Measurements from ENCODE around the gene GPR33.
"Not testable (repeated sequence)": the region's sequence is repeated elsewhere in the genome, so short reads cannot be mapped to it uniquely, and the experiment has no call there.

Gene GPR33

GRCh38 chr14:31487886-31488285 lies at the start of gene GPR33:
GPR33 (minus strand) TSS chr14:31488039; CDS start chr14:31483965, 4,074 bp downstream.
- DNase-seq (ENCODE audit: low read depth), result no peak

- DNase-seq (ENCODE audit: low read depth), result no peak
Measured at GRCh38 chr14:31536201-31536960, 48.5 kb upstream of the GPR33 start.

- no peak for DNase-seq (ENCODE audit: low read depth)
Measured at GRCh38 chr14:31530136-31530535, 42.3 kb upstream of the GPR33 start.

- no peak for DNase-seq (ENCODE audit: low read depth)
Measured at GRCh38 chr14:31529053-31529452, 41.2 kb upstream of the GPR33 start.

GRCh38 chr14:31527546-31527945 lies 39.7 kb upstream of the GPR33 start:
- DNase-seq (ENCODE audit: low read depth), result no peak

- DNase-seq (ENCODE audit: low read depth), result no peak
Measured at GRCh38 chr14:31527087-31527486, 39.2 kb upstream of the GPR33 start.

- DNase-seq (ENCODE audit: low read depth), result no peak
Measured at GRCh38 chr14:31510855-31511254, 23.0 kb upstream of the GPR33 start.

- no peak for DNase-seq (ENCODE audit: low read depth)
Measured at GRCh38 chr14:31510222-31510621, 22.4 kb upstream of the GPR33 start.

- DNase-seq (ENCODE audit: low read depth), result no peak
Measured at GRCh38 chr14:31508135-31508534, 20.3 kb upstream of the GPR33 start.

- no peak for DNase-seq (ENCODE audit: low read depth)
Measured at GRCh38 chr14:31505411-31505810, 17.6 kb upstream of the GPR33 start.

GRCh38 chr14:31501870-31502269 lies 14.0 kb upstream of the GPR33 start:
- no peak for DNase-seq (ENCODE audit: low read depth)

GRCh38 chr14:31492759-31493498 lies 5.1 kb upstream of the GPR33 start:
- no peak for DNase-seq (ENCODE audit: low read depth)

- no peak for DNase-seq (ENCODE audit: low read depth)
Measured at GRCh38 chr14:31489691-31490090, 1.9 kb upstream of the GPR33 start.

GRCh38 chr14:31486764-31487163 lies 1.1 kb downstream of the GPR33 start:
- no peak for DNase-seq (ENCODE audit: low read depth)

GRCh38 chr14:31484754-31485153 lies 3.1 kb downstream of the GPR33 start:
- no peak for DNase-seq (ENCODE audit: low read depth)

GRCh38 chr14:31480156-31480555 lies 7.7 kb downstream of the GPR33 start:
- no peak for DNase-seq (ENCODE audit: low read depth)

GRCh38 chr14:31479027-31479426 lies 8.8 kb downstream of the GPR33 start:
- DNase-seq (ENCODE audit: low read depth), result no peak

GRCh38 chr14:31477248-31477647 lies 10.6 kb downstream of the GPR33 start:
- no peak for DNase-seq (ENCODE audit: low read depth)

- no peak for DNase-seq (ENCODE audit: low read depth)
Measured at GRCh38 chr14:31476131-31476866, 11.5 kb downstream of the GPR33 start.

GRCh38 chr14:31466554-31466953 lies 21.3 kb downstream of the GPR33 start:
- no peak for DNase-seq (ENCODE audit: low read depth)

GRCh38 chr14:31465111-31465510 lies 22.7 kb downstream of the GPR33 start:
- no peak for DNase-seq (ENCODE audit: low read depth)

GRCh38 chr14:31462450-31462849 lies 25.4 kb downstream of the GPR33 start:
- DNase-seq (ENCODE audit: low read depth), result not testable (repeated sequence)

GRCh38 chr14:31461545-31461944 lies 26.3 kb downstream of the GPR33 start:
- DNase-seq (ENCODE audit: low read depth), result no peak
